Spleen (tissue), 7 donors: ENCODE results near the gene COX4I1.

Experiments used
- POLR2A ChIP-seq, 3 donors: fragments of 450-650 bp; IDR thresholded peaks; one replicate each; pipeline ENCODE4 v1.5.1; 2017; ENCODE audit warnings: antibody characterized with exemption in 3 of 3, mild to moderate bottlenecking in 1 of 3
- POLR2AphosphoS5 ChIP-seq, 3 donors: sonication (generic); formaldehyde crosslinking; IDR thresholded peaks; one replicate each; pipeline ENCODE4 v1.5.1; 2017; ENCODE audit warnings: antibody characterized with exemption in 3 of 3
- TF ChIP-seq, protein P1 (sequence below), 11 experiments: fragments of 200-600 bp in 7 of 11; fragments of 450-650 bp in 4 of 11; sonication (generic) in 4 of 11; IDR thresholded peaks in 8 of 11; conservative IDR thresholded peaks in 3 of 11; 1 replicate in 7 of 11; 2 replicates in 4 of 11; pipeline versions ENCODE4 v1.4.0 to v1.8.0; 2016 to 2021; ENCODE audit warnings: antibody characterized with exemption in 11 of 11, inconsistent platforms in 4 of 11, mild to moderate bottlenecking in 1 of 11
- donor health status: DM: no; HTN: no; CAD: no; lungs with moderate emphysema.
- donor health status: DM: no; HTN: no; CAD: no.
- donor health status: DM: no; HTN: no; CAD: no.

GRCh38 chr16:85810742-85811115 lies 11.2 kb downstream of the COX4I1 start:
- TF ChIP-seq POLR2A (IDR thresholded peaks at IDR 0.05) (no peak), POLR2AphosphoS5 (IDR thresholded peaks at IDR 0.05) (no peak)
- TF ChIP-seq, protein P1, sequence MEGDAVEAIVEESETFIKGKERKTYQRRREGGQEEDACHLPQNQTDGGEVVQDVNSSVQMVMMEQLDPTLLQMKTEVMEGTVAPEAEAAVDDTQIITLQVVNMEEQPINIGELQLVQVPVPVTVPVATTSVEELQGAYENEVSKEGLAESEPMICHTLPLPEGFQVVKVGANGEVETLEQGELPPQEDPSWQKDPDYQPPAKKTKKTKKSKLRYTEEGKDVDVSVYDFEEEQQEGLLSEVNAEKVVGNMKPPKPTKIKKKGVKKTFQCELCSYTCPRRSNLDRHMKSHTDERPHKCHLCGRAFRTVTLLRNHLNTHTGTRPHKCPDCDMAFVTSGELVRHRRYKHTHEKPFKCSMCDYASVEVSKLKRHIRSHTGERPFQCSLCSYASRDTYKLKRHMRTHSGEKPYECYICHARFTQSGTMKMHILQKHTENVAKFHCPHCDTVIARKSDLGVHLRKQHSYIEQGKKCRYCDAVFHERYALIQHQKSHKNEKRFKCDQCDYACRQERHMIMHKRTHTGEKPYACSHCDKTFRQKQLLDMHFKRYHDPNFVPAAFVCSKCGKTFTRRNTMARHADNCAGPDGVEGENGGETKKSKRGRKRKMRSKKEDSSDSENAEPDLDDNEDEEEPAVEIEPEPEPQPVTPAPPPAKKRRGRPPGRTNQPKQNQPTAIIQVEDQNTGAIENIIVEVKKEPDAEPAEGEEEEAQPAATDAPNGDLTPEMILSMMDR (IDR thresholded peaks at IDR 0.05 in 8 of 11, conservative IDR thresholded peaks at IDR 0.05 in 3 of 11), result no peak
